GM12865 (cell line): ENCODE data around the gene RNASE13.

Experiments
- DNase-seq: peaks from one replicate; pipeline ENCODE4 v3.0.0; 2010; ENCODE audit warnings: low read depth
- H3K4me3 ChIP-seq: 2 replicates; pipeline ENCODE4 v1.5.1; 2011; ENCODE audit warnings: mild to moderate bottlenecking, low read depth, low read length, control low read depth
- TF ChIP-seq, protein P1 (sequence below): IDR thresholded peaks from 2 replicates; pipeline ENCODE4 v1.5.1; 2011; ENCODE audit warnings: low read length, control low read depth, low read depth, inconsistent platforms; ENCODE audit not compliant: insufficient read depth; ENCODE audit errors: missing control alignments

Gene RNASE13

DNA sequence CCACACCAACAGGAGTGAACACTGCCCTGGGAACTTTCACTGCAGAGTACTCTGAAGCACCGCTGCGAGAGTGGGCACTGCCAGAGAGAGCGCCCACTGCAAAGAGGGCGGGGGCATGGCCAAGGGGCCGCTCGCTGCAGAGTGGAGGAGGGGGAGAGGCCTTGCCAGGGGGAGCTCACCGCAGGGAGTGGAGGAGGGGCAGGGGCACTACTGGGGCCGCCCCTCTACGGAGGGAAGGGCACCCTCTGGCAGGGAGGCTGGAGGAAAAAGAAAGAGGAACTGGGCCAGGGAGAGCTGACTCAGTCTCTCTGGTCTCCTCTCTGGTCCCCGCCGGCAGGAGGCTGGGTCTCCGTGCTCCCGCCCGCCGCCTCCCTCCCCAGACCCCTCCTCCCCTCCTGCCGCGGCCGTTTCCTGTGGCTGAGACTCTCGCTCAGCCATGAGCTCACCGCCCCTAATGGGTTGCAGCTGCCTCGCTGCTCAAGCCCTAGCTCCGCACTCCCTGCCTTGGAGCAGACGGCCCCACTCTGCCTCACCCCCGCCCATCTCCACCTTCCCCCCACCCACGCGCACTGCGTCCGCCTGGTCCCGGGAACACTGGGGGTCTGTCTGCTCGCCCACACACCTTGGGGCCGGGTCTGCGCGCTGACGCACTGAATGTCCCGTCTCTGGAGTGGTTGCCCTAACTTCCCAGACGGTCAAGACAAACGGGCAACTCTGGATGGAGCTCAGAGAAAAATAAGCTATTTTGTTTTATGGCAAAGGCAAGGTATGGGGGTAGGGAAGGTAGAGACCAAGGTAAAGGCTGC lies 36.8 kb upstream of the RNASE13 start:
- TF ChIP-seq, protein P1, sequence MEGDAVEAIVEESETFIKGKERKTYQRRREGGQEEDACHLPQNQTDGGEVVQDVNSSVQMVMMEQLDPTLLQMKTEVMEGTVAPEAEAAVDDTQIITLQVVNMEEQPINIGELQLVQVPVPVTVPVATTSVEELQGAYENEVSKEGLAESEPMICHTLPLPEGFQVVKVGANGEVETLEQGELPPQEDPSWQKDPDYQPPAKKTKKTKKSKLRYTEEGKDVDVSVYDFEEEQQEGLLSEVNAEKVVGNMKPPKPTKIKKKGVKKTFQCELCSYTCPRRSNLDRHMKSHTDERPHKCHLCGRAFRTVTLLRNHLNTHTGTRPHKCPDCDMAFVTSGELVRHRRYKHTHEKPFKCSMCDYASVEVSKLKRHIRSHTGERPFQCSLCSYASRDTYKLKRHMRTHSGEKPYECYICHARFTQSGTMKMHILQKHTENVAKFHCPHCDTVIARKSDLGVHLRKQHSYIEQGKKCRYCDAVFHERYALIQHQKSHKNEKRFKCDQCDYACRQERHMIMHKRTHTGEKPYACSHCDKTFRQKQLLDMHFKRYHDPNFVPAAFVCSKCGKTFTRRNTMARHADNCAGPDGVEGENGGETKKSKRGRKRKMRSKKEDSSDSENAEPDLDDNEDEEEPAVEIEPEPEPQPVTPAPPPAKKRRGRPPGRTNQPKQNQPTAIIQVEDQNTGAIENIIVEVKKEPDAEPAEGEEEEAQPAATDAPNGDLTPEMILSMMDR: no peak
- H3K4me3 ChIP-seq: peak overlapping the region; percentile 48
- DNase-seq: peak; percentile 86

DNA sequence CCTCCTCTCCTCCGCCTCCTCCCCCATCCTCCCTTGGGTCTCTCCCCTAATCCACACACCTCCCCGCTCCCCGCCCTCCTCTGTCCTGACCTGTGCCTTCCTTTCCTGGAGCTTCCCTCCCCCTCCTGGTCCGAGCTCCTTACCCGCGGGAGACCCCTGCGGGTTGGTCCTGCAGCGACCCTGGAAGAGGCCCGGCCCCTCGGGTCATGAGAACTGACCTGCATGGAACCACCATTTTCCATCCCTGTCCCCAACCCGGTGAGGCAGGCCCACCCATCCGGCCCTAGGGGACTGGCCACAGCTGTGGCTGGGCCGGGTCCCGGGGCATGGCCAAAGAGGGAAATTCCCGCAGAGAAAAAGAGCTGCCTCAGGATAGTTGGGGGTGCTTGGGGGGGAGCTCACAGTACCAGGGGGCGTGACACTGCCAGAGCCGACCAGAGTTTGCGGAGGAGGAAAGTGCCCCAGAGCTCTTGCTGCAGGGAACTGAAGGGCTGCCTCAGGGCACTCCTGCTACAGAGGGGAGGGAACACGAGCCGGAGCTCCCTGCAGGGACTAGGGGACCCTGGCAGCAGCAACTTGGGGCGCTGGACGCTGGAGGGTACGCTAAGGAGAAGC lies 36.1 kb upstream of the RNASE13 start:
- H3K4me3 ChIP-seq: peak overlapping the region; percentile 48
- no peak for DNase-seq
- TF ChIP-seq, protein P1: no peak

DNA sequence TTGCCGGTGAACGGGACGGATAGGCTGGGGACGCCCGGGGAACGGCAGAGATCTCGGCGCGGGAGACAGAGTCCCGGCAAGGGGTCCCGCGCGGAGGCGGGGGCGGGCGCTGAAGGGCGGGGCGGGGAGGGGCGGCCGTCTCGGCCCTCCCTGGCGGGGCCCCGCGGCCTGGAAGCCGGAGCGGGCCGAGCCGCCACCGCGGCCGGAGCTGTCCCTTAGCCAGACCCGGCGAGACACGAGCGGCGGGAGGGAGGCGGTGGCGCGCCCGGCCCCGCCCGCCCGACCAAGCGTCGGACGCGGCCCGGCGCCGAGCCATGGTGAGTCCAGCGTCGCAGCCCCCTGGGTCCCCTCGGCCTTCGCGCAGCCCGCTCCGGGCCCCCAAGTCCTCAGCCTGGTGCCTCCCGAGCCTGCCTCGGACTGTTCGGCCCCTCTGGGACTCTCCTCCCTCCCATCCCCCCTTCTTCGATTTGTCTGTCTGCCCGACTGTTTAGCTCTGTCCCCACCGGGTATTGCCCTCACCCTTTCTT lies 35.5 kb upstream of the RNASE13 start, which contains the start of gene ARHGEF40:
Gene ARHGEF40, plus strand, starts transcription at position 222 of the 527 bp plus-strand sequence. Its CDS starts 93 bp downstream, at position 315.
- no peak for DNase-seq

DNA sequence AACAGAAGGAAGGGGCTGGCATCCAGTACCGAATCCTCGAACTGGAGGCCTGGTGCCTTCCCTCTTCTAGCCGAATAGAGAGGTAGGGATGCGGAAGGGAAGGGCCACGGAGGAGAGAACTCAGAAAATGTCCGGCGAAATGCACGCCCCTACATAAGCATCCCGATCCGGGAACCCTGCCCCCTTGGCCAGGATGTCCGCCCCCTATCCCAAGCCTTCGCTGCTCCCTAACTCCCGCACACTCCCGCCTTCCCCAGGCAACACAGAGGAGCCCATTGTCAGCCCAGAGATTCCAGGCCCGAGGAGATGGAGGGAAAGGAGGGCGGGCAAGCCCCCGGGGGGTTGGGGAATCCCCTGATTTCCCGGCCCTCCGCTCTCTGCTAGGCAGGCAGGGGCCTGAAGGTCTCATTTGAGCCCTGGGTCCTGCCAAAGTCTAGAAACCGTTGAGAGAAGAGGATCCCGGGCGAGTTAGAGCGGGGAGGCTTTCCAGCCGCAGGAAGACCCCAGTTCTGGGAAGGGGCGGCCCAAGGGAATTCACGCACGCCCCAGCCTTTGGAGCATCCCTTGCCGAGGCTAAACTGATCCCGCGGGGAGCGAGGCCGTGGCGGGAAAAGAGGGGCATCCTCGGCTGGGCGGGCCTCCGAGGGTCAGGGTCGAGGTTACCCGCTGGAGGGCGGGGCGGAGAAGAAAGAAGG lies 34.9 kb upstream of the RNASE13 start:
- no peak overlapping the region; the same call in 1 of the 2 replicates for H3K4me3 ChIP-seq
- DNase-seq: no peak
- TF ChIP-seq, protein P1: no peak

More for the DNA sequence above, 35.5 kb upstream of the RNASE13 start, which contains the start of gene ARHGEF40:
- peak within 1 kb of the TSS; percentile 48 for H3K4me3 ChIP-seq
- TF ChIP-seq, protein P1: no peak

DNA sequence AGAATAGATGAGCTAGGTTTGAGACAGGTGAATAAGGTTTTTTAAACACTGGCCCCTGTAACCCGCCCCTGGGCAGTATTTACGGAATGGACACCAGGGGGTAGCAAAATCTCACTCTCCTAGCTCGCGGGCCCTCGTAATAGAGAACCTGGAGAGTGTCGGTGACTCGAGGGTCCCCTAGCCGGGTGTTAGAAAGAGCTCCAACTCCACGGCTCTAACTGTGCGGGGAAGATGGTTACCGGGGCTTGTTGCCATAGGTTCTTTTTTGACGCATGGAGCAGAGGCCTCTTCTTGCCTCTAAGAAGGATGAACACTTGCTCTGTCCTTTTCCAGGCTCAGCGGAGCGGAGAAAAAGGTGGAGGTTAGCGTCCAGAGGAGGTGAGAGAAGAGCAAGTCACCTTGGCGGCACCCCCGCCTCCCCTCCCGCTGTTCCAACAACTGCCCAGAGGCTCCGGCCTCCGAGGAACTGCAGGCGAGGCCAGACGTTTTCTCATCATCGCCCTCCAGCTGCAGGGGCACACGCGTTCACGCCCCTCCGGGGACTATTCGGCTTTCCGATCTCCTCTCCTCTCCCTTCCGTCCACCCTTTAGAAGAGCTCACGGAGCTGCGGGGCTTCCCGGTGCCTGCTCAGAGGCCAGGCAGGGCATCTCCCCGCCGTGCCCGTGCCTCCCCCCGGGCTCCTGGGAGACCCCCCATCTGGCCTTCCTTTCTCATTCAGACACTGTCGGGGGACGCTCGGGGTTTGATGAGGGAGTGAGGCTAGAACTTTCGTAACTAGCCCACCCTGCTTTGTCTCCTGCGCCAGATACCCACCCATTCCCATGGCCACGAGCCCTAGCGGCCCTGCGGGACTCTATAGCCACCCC lies 34.1 kb upstream of the RNASE13 start:
- TF ChIP-seq, protein P1: peak; percentile 38
- DNase-seq: peak; percentile 51
- H3K4me3 ChIP-seq: no peak overlapping the region
